Liver (tissue), 3 donors: ENCODE results near the gene JAG1.

Experiments
- EGR1 ChIP-seq, 2 donors: IDR thresholded peaks; 2 replicates each; pipeline ENCODE4 v1.6.1; 2016 to 2018; ENCODE audit warnings: antibody characterized with exemption in 2 of 2, low read depth in 2 of 2
- FOXA1 ChIP-seq: IDR thresholded peaks from 2 replicates; pipeline ENCODE4 v1.6.1; 2016; ENCODE audit warnings: antibody characterized with exemption
- GABPA ChIP-seq, 2 donors: IDR thresholded peaks in 1 of 2; conservative IDR thresholded peaks in 1 of 2; 2 replicates each; pipeline ENCODE4 v1.6.1; 2016; ENCODE audit warnings: antibody characterized with exemption in 2 of 2, mild to moderate bottlenecking in 1 of 2, moderate library complexity in 1 of 2
- NR2F2 ChIP-seq: IDR thresholded peaks from 2 replicates; pipeline ENCODE4 v1.6.1; 2016; ENCODE audit warnings: antibody characterized with exemption
- RAD21 ChIP-seq, 2 donors: IDR thresholded peaks; 2 replicates each; pipeline ENCODE4 v1.6.1; 2016; ENCODE audit warnings: antibody characterized with exemption in 2 of 2, mild to moderate bottlenecking in 2 of 2
- SP1 ChIP-seq: IDR thresholded peaks from 2 replicates; pipeline ENCODE4 v1.6.1; 2018; ENCODE audit warnings: antibody characterized with exemption, mild to moderate bottlenecking
- TAF1 ChIP-seq: conservative IDR thresholded peaks from 2 replicates; pipeline ENCODE4 v1.6.1; 2016; ENCODE audit warnings: antibody characterized with exemption, mild to moderate bottlenecking
- ZBTB33 ChIP-seq: IDR thresholded peaks from 2 replicates; pipeline ENCODE4 v1.6.1; 2016; ENCODE audit warnings: antibody characterized with exemption
- TF ChIP-seq, protein P1 (sequence below): IDR thresholded peaks from 2 replicates; pipeline ENCODE4 v1.6.1; 2016; ENCODE audit warnings: antibody characterized with exemption
- TF ChIP-seq, protein P2 (sequence below): fragments of 150-350 bp; IDR thresholded peaks from 2 replicates; pipeline ENCODE4 v1.5.1; 2017; ENCODE audit warnings: improper control_type of control experiment, low read depth, low read length; ENCODE audit not compliant: missing input control
- TF ChIP-seq, protein P3 (sequence below): IDR thresholded peaks from 2 replicates; pipeline ENCODE4 v1.6.1; 2016; ENCODE audit warnings: antibody characterized with exemption, mild to moderate bottlenecking
- donor health status: healthy.
- donor health status: healthy.

DNA sequence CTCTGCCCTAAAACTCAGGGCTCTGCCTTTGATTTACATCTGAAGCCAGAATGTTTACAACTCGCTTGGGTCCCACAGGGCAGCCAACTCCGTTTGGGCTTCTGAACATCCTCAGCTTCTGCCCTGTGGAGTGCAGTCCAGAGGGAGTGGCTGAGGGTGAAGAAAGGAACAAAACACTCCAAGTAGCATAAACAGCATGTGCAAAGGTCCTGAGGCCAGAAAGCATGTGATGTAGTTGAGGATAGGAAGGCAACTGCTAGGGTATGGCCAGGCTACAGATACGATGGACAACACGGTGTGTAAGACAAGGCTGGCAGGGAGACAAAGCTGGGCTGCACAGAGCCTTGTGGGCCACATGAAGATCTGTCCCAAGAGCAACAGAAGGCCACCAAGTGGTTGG, 12.5 kb downstream of the JAG1 start:
- TF ChIP-seq EGR1 (IDR thresholded peaks at IDR 0.05; ENCODE audit: low read depth in 2 of 2) (no peak), RAD21 (IDR thresholded peaks at IDR 0.05) (no peak), SP1 (no peak), NR2F2 (no peak), TAF1 (no peak), ZBTB33 (no peak), FOXA1 (no peak), GABPA (IDR thresholded peaks at IDR 0.05 in 1 of 2, conservative IDR thresholded peaks at IDR 0.05 in 1 of 2) (no peak)
- TF ChIP-seq, protein P1, sequence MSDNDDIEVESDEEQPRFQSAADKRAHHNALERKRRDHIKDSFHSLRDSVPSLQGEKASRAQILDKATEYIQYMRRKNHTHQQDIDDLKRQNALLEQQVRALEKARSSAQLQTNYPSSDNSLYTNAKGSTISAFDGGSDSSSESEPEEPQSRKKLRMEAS: no peak
- TF ChIP-seq, protein P2, sequence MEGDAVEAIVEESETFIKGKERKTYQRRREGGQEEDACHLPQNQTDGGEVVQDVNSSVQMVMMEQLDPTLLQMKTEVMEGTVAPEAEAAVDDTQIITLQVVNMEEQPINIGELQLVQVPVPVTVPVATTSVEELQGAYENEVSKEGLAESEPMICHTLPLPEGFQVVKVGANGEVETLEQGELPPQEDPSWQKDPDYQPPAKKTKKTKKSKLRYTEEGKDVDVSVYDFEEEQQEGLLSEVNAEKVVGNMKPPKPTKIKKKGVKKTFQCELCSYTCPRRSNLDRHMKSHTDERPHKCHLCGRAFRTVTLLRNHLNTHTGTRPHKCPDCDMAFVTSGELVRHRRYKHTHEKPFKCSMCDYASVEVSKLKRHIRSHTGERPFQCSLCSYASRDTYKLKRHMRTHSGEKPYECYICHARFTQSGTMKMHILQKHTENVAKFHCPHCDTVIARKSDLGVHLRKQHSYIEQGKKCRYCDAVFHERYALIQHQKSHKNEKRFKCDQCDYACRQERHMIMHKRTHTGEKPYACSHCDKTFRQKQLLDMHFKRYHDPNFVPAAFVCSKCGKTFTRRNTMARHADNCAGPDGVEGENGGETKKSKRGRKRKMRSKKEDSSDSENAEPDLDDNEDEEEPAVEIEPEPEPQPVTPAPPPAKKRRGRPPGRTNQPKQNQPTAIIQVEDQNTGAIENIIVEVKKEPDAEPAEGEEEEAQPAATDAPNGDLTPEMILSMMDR: no peak
- TF ChIP-seq, protein P3, sequence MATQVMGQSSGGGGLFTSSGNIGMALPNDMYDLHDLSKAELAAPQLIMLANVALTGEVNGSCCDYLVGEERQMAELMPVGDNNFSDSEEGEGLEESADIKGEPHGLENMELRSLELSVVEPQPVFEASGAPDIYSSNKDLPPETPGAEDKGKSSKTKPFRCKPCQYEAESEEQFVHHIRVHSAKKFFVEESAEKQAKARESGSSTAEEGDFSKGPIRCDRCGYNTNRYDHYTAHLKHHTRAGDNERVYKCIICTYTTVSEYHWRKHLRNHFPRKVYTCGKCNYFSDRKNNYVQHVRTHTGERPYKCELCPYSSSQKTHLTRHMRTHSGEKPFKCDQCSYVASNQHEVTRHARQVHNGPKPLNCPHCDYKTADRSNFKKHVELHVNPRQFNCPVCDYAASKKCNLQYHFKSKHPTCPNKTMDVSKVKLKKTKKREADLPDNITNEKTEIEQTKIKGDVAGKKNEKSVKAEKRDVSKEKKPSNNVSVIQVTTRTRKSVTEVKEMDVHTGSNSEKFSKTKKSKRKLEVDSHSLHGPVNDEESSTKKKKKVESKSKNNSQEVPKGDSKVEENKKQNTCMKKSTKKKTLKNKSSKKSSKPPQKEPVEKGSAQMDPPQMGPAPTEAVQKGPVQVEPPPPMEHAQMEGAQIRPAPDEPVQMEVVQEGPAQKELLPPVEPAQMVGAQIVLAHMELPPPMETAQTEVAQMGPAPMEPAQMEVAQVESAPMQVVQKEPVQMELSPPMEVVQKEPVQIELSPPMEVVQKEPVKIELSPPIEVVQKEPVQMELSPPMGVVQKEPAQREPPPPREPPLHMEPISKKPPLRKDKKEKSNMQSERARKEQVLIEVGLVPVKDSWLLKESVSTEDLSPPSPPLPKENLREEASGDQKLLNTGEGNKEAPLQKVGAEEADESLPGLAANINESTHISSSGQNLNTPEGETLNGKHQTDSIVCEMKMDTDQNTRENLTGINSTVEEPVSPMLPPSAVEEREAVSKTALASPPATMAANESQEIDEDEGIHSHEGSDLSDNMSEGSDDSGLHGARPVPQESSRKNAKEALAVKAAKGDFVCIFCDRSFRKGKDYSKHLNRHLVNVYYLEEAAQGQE: no peak
